CD4-positive, alpha-beta T cell (primary cell): Measurements from ENCODE around the gene TCF15. TPM values are rescaled to one million over a fixed set of nuclear protein-coding genes. Genes with fewer than 3 reads are reported as not detected.

ENCODE experiments used
- ATAC-seq: fragments of 200-7000 bp; cut with Tn5 transposase; one replicate; pipeline ENCODE4 v1.10.0; 2022; ENCODE audit warnings: mild to moderate bottlenecking; ENCODE audit not compliant: poor library complexity
- CTCF ChIA-PET: fragments of 350-600 bp; sonication (Branson Sonifier 250); formaldehyde crosslinking; loops from one replicate; lab custom pipeline; 2021; ENCODE audit warnings: antibody characterized with exemption, inconsistent platforms; lab: Charles Lee
- POLR2A ChIA-PET: fragments of 350-600 bp; sonication (Branson Sonifier 250); formaldehyde crosslinking; loops from one replicate; lab custom pipeline; 2021; ENCODE audit warnings: antibody characterized with exemption, inconsistent platforms; lab: Charles Lee
- DNase-seq, 14 experiments: peaks; one replicate each; pipeline ENCODE4 v3.0.0-alpha.2; 2013 to 2020; ENCODE audit warnings: mixed read lengths in 2 of 14
- H3K27ac ChIP-seq, 2 donors: one replicate each; pipeline versions ENCODE4 v1.5.1 to v1.7.0; 2013; ENCODE audit warnings: low read length in 2 of 2, low read depth in 1 of 2, mild to moderate bottlenecking in 1 of 2
- H3K27me3 ChIP-seq, 2 experiments: 1 replicate in 1 of 2; 2 replicates in 1 of 2; pipeline versions ENCODE4 v1.6.1 to v1.7.0; 2013; ENCODE audit warnings: low read length in 2 of 2, control low read depth in 1 of 2, mild to moderate bottlenecking in 1 of 2, moderate library complexity in 1 of 2; ENCODE audit not compliant: insufficient read depth in 2 of 2, control insufficient read depth in 1 of 2
- H3K36me3 ChIP-seq: one replicate; pipeline ENCODE4 v1.6.1; 2013; ENCODE audit warnings: low read length, control low read depth; ENCODE audit not compliant: insufficient read depth
- H3K4me1 ChIP-seq: one replicate; pipeline ENCODE4 v1.6.1; 2013; ENCODE audit warnings: low read length, control low read depth; ENCODE audit not compliant: insufficient read depth
- H3K4me3 ChIP-seq: one replicate; pipeline ENCODE4 v1.5.1; 2013; ENCODE audit warnings: mild to moderate bottlenecking, low read length, moderate library complexity
- H3K9me3 ChIP-seq, 2 experiments: 1 replicate in 1 of 2; 2 replicates in 1 of 2; pipeline versions ENCODE4 v1.6.1 to v1.7.0; 2013; ENCODE audit warnings: low read length in 2 of 2, mild to moderate bottlenecking in 2 of 2, control low read depth in 1 of 2, moderate library complexity in 1 of 2; ENCODE audit not compliant: control insufficient read depth in 1 of 2, insufficient read depth in 1 of 2
- H3K27ac Mint-ChIP-seq: one replicate; pipeline ENCODE4 v1.8.0; 2020; ENCODE audit warnings: mixed read lengths
- H3K27me3 Mint-ChIP-seq: one replicate; pipeline ENCODE4 v1.8.0; 2021; ENCODE audit warnings: mixed read lengths
- H3K36me3 Mint-ChIP-seq: one replicate; pipeline ENCODE4 v1.8.0; 2021; ENCODE audit warnings: low read depth, mixed read lengths
- H3K4me1 Mint-ChIP-seq: one replicate; pipeline ENCODE4 v1.8.0; 2021; ENCODE audit warnings: low read depth, mixed read lengths
- H3K4me3 Mint-ChIP-seq: one replicate; pipeline ENCODE4 v1.8.0; 2020; ENCODE audit warnings: mild to moderate bottlenecking, mixed read lengths
- H3K9me3 Mint-ChIP-seq: one replicate; pipeline ENCODE4 v1.8.0; 2020; ENCODE audit warnings: mixed read lengths
- CTCF ChIP-seq: fragments of 200-600 bp; IDR thresholded peaks from one replicate; pipeline ENCODE4 v1.8.0; 2022; ENCODE audit warnings: antibody characterized with exemption, mild to moderate bottlenecking
- intact Hi-C, 2 experiments: fragments of 100-400 bp; cut with DNase I in 1 of 2; cut with micrococcal nuclease in 1 of 2; formaldehyde crosslinking; loops; one replicate each; pipeline versions ENCODE4 v1.15.1 to v1.9.0; 2023 to 2025; cut with DNase I, micrococcal nuclease
- total RNA-seq, 174 experiments: library from RNA in 2 of 174; stranded (reverse) in 2 of 174; gene quantifications; one replicate each; pipeline ENCODE4 v1.2.3 and lab custom pipeline; 2021 to 2026

Gene TCF15
- total RNA-seq, 2 experiments from 2014 or later = not detected

- no peak overlapping the region for H3K27ac ChIP-seq
- H3K4me1 ChIP-seq = no peaks in the 10 kb centered on the region
- no peak for DNase-seq
- H3K36me3 Mint-ChIP-seq = no peaks in the 10 kb centered on the region
- peaks cover 33% of the 10 kb centered on the region for H3K27me3 Mint-ChIP-seq
- H3K4me3 Mint-ChIP-seq = no peak overlapping the region
- H3K27ac Mint-ChIP-seq = no peak overlapping the region
- no peak for ATAC-seq
- no peak overlapping the region for H3K4me3 ChIP-seq
- no peak for TF ChIP-seq CTCF
- ChIA-PET POLR2A (no interaction called here), CTCF (no interaction called here)
- H3K36me3 ChIP-seq = no peaks in the 10 kb centered on the region
- intact Hi-C loops = no loop called here
- no peaks in the 10 kb centered on the region for H3K9me3 Mint-ChIP-seq
- H3K9me3 ChIP-seq = peaks cover 0 to under 1% of the 10 kb centered on the region in 2 experiments
- peaks cover 7 to 9% of the 10 kb centered on the region in 2 experiments for H3K27me3 ChIP-seq
- no peaks in the 10 kb centered on the region for H3K4me1 Mint-ChIP-seq
These were observed 6.9 kb downstream of the TCF15 start for GRCh38 chr20:603116-603640.

GRCh38 chr20:602111-602970 lies 7.8 kb downstream of the TCF15 start:
- H3K27me3 Mint-ChIP-seq = peaks cover 24% of the 10 kb centered on the region
- Histone ChIP-seq H3K4me3 (no peak overlapping the region), H3K9me3 (no peaks in the 10 kb centered on the region), H3K36me3 (no peaks in the 10 kb centered on the region), H3K27me3 (peaks cover 0 to 6% of the 10 kb centered on the region in 2 experiments), H3K27ac (no peak overlapping the region), H3K4me1 (no peaks in the 10 kb centered on the region)
- H3K36me3 Mint-ChIP-seq = no peaks in the 10 kb centered on the region
- intact Hi-C loops = no loop called here
- TF ChIP-seq CTCF = no peak
- no peaks in the 10 kb centered on the region for H3K9me3 Mint-ChIP-seq
- no peak overlapping the region for H3K4me3 Mint-ChIP-seq
- H3K27ac Mint-ChIP-seq = no peak overlapping the region
- no peak for DNase-seq
- H3K4me1 Mint-ChIP-seq = no peaks in the 10 kb centered on the region
- ChIA-PET POLR2A (no interaction called here), CTCF (no interaction called here)
- ATAC-seq = no peak

- Mint-ChIP-seq H3K9me3 (no peaks in the 10 kb centered on the region), H3K36me3 (no peaks in the 10 kb centered on the region), H3K27ac (no peak overlapping the region), H3K4me3 (no peak overlapping the region), H3K4me1 (no peaks in the 10 kb centered on the region), H3K27me3 (peaks cover 11% of the 10 kb centered on the region)
- ChIA-PET CTCF (no interaction called here), POLR2A (no interaction called here)
- Histone ChIP-seq H3K27me3 (no peaks in the 10 kb centered on the region), H3K4me1 (no peaks in the 10 kb centered on the region), H3K36me3 (no peaks in the 10 kb centered on the region), H3K9me3 (no peaks in the 10 kb centered on the region), H3K27ac (no peak overlapping the region), H3K4me3 (no peak overlapping the region)
- DNase-seq (no peak), ATAC-seq (no peak)
- intact Hi-C loops = no loop called here
- no peak for TF ChIP-seq CTCF
These were observed 9.4 kb downstream of the TCF15 start for GRCh38 chr20:600736-601135.
